ENCODE data around the gene SLC49A3. TPM values are rescaled to one million over a fixed set of nuclear protein-coding genes. Genes with fewer than 3 reads are reported as not detected.
"Not testable (repeated sequence)": the region's sequence is repeated elsewhere in the genome, so short reads cannot be mapped to it uniquely, and the experiment has no call there.

The SLC49A3 gene
- total RNA-seq, result 0.82 TPM

DNA sequence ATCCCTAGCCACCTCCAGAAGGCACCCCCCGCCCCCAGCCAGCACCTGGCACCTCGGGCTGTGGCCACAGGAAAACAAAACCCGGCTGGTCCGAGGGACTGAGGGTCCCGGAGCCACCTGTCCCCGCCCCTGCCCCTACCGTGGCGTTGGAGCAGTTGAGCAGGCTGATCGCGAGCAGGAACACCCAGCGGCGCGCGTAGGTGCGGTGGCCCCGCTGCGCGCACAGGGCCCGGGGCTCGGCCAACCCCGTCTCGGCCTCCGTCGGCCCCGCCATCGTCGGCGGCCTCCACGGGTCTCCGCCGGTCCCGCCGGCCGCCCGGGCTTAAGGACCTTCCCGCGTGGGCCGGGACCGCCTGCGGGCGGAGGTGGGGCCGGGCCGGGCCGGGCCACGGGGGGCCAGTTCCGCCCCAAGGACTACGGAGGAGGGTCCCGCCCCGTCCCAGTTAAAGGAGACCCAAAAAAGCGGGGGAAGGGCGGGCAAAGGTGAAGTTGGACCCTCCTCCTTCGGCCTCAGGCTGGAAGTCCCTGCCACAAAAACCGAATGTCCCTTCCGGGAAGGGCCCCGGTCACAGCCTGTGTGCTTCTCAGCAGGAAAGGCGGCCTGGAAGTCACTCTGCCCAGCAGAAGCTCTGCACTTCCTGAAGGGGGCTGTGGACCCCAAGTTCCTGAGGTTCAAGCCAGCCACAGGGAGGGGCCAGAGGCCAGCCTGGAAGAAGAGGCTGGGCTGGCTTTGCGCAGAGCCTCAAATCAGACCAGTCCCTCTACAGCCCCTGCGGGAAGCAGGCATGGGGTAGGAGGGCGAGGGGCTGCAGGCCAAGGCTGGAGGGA, at the start of gene SLC49A3:
TSS of gene SLC49A3 (minus strand) at position 298 of the 828 bp plus-strand sequence. CDS start at position 274, 24 bp downstream.
- peak in 1 of 2 donors; percentile 59 for DNase-seq (ENCODE audit: low spot score in 2 of 2)
- FAIRE-seq, result no peak

DNA sequence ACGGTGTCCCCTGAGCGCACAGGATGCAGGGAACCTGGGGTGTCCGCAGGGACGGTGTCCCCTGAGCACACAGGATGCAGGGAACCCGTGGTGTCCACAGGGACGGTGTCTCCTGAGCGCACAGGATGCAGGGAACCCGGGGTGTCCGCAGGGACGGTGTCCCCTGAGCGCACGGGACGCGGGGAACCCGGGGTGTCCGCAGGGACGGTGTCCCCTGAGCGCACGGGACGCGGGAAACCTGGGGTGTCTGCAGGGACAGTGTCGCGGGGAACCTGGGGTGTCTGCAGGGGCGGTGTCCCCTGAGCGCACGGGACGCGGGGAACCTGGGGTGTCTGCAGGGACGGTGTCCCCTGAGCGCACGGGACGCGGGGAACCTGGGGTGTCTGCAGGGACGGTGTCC, 47.6 kb upstream of the SLC49A3 start:
- DNase-seq (ENCODE audit: low spot score in 2 of 2); FAIRE-seq: not testable (repeated sequence)

DNA sequence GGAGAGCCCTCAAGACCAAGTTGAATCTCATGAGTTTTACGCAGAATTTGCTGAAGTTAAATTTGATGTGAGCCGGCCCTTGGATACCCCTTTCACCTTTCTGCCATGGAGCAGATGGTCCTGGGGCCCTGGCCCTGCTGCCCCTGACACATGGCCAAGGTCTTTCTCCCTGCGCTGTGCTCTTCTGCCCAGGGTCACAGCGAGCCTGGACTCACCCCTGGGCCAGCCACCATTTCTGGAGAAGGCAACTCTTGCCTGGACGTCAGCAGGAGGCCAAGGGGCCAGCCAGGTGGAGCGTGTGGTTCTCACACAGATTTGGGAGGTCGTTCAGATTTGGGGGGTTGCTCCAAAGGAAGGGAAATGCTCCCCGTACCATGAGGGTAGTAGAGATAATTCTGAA, 46.6 kb upstream of the SLC49A3 start:
- no peak for DNase-seq (ENCODE audit: low spot score in 2 of 2)
- FAIRE-seq, result no peak

DNA sequence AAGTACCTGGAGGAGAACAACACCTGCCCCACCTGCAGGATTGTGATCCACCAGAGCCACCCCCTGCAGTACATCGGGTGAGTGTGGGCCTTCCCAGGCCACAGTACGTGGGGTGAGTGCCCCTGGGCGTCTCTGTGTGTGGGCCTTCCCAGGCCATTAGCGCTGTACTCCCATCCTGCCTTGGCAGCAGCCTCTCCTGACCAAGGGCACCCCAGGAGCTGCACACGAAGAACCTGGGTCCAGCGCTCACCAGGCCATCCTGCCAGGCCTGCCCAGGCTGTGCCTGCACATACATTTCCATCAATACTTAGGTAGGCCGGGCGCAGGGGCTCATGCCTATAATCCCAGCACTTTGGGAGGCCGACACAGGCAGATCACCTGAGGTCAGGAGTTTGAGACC, 46.0 kb upstream of the SLC49A3 start:
- FAIRE-seq, result no peak
- DNase-seq (ENCODE audit: low spot score in 2 of 2), result no peak

DNA sequence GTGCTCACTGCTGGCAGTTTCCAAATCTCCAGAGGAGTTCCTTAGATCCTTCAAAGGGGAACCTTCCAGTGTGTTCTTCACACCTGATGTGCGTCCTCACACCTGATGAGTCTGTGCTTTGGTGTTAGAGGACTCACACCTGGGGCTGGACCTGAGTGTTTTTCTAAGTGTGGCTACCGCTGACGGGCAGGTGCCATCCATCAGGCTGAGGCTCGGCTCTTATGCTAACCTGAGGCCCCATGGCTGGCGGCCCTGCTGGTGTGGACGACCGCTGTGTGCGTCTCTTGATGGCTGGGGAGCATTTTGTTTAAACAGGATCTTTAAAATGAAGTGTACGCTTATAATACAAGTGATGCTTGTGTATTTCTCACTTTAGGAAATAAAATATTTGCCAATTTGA, 45.1 kb upstream of the SLC49A3 start:
- FAIRE-seq (no peak), DNase-seq (ENCODE audit: low spot score in 2 of 2) (no peak)

DNA sequence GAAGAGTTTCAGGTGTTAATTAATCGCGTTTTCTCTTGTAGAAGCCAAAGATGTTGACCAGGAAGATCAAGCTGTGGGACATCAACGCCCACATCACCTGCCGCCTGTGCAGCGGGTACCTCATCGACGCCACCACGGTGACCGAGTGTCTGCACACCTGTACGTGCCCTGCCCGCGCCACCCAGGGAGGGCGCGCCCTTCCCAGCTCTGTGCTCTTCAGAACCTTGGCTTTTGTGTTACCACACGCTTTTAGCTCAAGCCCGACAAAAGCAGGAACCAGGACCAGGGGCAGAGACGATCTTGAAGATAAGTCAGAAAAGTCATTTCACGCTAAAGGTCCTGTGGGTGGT, 44.7 kb upstream of the SLC49A3 start:
- DNase-seq (ENCODE audit: low spot score in 2 of 2), result no peak
- no peak for FAIRE-seq

DNA sequence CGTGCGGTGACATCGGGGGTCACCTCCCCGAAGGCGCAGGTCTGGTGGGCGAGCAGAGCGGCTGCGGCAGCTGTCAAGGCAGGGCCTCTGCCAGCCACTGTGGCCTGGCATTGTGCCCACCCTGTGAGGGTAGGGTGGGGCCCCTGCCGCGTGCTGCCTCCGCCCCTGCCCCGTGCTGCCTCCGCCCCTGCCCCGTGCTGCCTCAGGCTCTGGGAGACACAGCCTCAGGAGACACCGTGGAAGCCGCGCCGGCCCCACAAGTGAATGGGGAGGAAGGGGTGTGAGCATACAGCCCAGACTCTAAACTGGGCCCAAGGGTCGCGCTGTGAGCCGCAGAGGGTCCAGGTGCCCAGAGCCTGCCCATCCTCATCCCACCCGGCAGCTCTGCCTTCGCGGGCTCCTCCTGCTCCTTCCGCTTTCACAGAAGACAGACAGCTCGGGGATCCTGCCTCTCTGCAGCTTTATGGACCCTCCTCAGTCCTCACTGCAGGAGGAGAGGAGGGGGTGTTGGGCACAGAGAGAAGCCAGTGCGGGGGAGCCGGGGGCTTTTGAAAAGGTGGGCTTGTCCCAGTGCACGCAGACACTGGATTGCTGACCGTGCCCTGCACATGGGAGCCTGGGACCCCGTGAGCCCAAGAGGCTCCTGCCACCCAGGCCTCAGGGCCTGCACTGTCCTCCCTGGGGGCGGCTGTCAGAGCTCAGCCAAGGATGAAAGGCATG, 44.1 kb upstream of the SLC49A3 start:
- no peak for FAIRE-seq

DNA sequence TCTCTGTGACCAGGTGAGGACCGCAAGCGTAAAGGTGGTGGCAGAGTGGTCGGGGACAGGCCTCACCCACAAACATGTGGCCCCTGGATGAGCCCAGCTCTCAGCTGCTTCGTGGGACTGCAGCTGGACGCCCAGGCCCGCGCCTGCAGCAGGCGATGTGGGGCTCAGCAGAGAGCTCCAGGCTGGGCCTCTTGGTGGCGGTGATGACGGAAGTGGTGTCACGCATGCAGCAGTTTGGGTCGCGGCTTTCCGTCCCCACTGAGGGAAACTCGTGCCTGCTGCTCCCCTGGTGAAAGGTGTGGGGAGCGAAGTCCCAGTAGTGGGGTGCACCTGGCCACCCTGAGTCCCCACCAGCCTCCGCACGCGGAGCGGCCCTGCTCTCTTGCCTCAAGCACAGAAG, 43.5 kb upstream of the SLC49A3 start:
- DNase-seq (ENCODE audit: low spot score in 2 of 2) (no peak), FAIRE-seq (no peak)

More for the DNA sequence above, 44.1 kb upstream of the SLC49A3 start:
- DNase-seq (ENCODE audit: low spot score in 2 of 2), result no peak

DNA sequence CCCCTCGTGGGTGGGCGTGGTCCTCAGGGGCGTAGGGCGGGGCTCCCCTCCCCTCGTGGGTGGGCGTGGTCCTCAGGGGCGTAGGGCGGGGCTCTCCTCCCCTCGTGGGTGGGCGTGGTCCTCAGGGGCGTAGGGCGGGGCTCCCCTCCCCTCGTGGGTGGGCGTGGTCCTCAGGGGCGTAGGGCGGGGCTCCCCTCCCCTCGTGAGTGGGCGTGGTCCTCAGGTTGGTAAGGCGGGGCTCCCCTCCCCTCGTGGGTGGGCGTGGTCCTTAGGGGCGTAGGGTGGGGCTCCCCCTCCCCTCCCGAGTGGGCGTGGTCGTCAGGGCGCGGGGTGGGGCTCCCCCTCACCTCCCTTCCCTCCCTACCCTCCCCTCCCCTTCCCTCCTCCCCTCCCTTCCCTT, 43.0 kb upstream of the SLC49A3 start:
- not testable (repeated sequence) for FAIRE-seq; DNase-seq (ENCODE audit: low spot score in 2 of 2)

DNA sequence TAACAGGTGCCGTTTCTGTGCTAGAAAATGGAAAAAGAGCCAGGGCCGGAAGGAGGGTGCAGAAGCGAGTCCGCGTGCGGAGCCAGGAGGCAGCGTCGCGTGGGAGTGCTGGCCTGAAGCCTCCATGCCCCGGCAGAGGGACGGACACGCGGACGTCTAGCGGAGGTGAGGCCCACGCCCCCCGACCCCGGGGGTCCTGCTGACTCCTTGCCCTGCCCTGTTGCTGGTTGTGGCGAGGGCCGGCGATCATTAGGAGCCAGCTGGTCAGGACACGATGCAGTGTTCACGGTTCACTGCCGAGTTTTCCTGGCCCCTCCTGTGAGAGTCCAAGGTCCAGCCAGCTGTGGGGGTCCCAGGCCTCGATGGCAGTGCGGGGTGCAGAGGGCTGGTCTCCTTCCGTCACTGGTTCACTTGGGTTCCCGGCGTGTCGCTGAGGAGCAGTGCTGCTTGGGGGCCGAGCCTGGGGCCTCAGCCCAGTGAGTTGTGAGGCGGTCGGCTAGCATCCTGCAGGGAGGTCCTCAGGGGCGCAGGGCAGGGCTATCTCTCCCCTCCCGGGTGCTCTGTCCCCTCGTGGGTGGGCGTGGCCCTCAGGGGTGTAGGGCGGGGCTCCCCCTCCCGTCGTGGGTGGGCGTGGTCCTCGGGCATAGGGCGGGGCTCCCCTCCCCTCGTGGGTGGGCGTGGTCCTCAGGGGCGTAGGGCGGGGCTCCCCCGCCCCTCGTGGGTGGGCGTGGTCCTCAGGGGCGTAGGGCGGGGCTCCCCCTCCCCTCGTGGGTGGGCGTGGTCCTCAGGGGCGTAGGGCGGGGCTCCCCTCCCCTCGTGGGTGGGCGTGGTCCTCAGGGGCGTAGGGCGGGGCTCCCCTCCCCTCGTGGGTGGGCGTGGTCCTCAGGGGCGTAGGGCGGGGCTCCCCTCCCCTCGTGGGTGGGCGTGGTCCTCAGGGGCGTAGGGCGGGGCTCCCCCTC, 42.3 kb upstream of the SLC49A3 start:
- DNase-seq (ENCODE audit: low spot score in 2 of 2); FAIRE-seq: not testable (repeated sequence)

DNA sequence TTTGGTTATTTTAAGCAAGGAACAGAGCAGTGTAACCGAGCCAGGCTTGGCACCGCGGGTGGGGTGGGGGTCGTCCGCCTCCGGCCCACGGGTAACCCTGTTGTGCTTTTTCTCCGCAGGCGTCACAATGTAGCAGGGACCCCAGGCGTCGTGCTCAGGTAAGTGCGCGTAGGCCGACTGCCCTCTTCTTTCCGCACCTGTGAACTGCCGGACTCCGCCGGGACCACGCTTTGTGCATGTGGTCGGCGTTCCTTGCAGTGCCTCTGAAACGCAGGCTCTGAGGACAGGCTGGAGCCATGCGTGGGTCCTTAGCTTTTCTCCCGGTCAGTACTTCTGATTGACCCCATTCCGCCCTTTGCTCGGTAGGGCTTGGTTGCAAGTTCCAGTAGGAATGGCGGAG, 41.6 kb upstream of the SLC49A3 start:
- DNase-seq (ENCODE audit: low spot score in 2 of 2), result no peak

DNA sequence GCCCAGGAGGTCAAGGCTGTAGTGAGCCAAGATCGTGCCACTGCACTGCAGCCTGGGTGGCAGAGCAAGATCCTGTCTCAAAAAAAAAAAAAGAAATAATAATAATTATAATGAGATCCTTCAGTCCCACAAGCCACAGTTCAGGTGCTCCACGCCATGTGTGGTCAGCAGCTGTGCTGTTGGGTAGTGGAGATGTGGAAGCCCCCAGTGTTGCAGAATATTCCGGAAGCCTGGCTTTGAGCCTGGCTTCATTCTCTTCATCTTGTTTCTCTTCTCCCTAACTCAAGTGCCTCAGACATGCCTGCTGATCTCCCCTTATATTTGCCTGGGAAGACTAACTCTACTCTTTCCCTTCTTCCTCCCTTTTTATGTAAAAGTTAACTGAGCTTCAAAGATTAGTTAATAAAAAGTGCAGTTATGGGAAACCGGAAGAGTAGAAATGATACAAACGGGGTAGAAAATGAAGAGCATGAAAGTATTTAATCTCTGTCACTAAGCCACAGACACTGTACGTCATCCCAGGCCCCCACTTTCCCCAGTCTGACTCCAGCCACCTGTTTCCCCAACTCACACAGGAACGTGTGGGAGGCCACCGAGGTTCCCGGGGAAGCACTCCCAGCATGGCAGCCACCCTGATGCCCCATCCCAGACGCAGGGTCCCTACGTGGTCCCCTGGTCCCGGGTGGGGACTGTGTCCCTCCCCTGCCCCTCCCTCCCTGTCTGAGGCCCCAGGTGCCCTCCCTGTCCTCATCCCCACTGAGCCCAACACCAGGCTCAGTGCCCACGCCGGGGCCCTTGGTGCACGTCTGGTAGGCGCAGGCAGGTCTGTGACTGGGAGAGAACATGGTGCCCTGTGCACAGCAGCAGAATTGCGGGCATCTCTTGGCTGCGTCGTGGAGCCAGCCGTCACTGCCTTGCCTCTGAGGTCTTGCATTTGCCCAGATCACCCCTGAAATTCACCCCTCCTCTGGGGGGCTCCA, 40.7 kb upstream of the SLC49A3 start:
- DNase-seq (ENCODE audit: low spot score in 2 of 2), result no peak
- no peak for FAIRE-seq

More for the DNA sequence above, 41.6 kb upstream of the SLC49A3 start:
- no peak for FAIRE-seq

DNA sequence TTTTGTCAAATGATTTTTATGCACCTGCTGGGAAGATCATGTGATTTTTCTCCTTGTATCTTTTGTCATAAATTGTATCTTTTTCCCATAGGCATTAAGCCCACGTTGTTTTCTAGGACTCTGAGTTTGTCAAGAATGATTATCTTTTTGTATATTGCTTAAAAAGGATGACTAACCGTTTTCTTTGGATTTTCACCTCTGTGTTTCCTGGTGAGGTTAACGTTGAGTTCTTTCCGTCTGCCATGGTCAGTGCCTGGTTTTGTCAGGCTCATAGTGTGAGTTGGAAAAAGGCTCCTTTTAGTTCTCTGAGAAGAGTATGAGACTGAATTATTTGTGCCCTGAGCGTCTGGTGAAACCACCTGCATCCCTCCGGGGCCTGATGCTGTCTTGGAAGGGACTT, 38.6 kb upstream of the SLC49A3 start:
- FAIRE-seq, result no peak
- DNase-seq (ENCODE audit: low spot score in 2 of 2), result no peak

DNA sequence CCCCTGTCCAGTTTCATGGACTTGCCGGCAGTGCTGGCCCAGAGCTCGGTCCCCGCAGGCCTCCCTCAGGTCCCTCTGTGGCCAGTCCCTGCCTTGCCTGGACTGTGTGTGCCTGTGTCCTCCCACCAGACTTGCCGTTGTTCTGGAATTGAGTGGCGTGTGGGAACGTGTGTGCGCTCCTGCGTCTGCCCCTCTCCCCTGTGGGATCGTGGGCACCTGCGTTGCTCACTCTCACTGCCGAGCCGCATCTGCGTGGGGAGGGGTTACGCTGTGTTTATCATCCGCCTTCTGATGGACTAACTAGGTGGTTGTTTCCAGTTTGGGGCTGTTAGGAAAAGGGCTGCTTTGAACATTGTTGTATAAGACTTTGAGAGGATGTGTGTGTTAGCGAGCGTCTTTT, 37.9 kb upstream of the SLC49A3 start:
- FAIRE-seq, result no peak
- no peak for DNase-seq (ENCODE audit: low spot score in 2 of 2)

DNA sequence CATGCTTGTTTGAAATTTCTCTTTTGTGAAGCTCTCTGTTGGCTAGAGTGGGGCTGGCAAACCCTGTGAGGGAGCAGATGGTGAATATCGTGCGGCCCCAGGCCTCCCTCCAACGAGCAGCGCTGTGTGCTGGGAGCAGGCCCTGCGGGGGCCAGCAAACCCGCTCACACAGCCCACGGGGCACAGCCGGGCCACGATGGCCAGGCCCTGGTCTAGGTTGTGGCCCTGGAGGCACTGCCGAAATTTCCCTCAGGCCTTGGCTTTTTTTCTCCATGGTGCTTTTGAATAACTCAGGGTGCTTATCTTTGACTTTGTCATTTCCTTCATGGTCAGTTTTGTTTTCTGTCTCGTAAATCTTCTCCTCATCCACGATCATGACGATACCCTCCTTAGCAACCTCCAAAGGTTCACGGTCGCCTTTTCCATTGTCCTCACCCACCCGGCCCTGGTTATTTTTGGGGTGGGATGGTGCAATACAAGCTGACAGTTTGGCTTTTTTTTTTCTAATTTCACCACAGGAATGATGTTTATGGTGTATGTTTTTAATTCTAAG, 37.4 kb upstream of the SLC49A3 start:
- DNase-seq (ENCODE audit: low spot score in 2 of 2) (no peak), FAIRE-seq (no peak)

DNA sequence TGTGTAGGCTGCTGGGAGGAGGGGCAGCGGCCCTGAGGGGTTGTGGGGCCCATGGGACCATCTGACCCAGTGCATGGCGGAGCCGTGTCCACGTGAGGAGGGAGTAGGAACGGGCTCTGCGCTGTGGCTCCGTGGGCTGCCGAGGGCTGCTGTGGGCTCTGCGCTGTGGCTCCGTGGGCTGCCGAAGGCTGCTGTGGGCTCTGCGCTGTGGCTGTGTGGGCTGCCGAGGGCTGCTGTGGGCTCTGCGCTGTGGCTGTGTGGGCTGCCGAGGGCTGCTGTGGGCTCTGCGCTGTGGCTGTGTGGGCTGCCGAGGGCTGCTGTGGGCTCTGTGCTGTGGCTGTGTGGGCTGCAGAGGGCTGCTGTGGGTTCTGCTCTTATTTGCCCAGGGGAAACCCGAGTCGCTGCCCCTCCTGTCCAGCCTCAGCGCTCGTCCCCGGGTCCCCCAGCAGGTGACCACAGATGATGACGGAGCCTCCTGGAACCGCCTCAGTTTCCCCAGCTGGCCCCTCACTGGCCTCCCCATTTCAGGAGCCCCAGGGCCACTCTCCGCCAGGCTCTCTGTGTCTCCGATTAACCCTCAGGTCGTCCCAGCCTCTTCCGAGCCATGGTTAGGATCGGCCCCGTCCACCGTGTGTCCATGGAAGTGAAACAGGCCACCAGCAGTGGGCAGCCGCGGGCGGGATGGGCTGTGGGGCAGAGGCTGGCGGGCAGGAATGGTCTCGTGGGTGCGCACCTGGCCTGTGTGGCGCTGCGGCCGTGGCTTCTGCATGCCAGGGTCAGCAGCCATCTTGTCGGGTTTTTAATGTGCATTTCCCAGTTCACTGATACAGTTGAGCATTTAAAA, 36.7 kb upstream of the SLC49A3 start:
- DNase-seq (ENCODE audit: low spot score in 2 of 2) (no peak), FAIRE-seq (no peak)

DNA sequence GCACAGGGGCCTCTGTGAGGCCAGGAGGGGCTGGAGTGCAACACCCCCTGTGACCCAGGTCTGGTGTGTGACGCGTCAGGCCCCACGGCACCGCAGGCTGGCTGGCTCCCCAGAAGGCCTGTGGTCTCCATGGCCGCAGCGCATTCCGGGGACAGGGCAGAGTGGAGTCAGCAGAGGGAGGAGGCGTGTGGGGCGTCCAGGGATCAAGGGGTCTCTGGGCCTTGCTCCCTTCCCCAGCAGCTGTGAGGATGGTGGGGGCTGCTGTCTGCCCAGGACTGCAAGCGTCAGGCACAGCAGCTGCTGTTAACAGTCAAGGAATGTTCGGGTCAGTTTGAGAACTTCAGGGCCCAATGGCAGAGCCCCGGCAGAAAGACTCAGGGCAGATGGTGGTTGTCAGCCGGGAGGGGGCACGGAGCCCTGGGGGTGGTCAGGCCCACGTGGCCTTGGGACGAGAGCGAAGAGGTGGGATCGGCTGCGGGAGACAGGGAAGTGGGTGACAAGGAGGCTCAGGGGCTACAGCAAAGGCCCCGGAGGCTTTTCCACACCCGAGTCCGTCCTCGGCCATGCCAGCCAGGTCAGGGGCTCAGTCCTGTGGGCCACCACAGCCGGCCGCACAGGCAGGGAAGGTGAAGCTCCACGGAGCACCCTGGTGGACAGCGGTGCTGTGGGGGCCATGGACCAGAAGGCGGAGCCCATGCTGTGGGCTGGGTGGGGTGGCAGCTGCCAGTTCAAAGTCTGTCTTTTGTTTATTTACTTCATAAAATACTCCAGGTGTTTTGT, 35.0 kb upstream of the SLC49A3 start:
- DNase-seq (ENCODE audit: low spot score in 2 of 2) (no peak), FAIRE-seq (no peak)

All from frontal cortex (tissue), 4 donors.